Activated T-cell treated with anti-CD3 and anti-CD28 coated beads, Interleukin-2, amount 50 U/mL, for 4 hours (primary cell): Measurements from ENCODE around the gene TCP11. TPM values are rescaled to one million over a fixed set of nuclear protein-coding genes. Genes with fewer than 3 reads are reported as not detected.
"Not testable (repeated sequence)": the region's sequence is repeated elsewhere in the genome, so short reads cannot be mapped to it uniquely, and the experiment has no call there.

Experiments used
- ATAC-seq, 2 donors: fragments of 200-7000 bp; cut with Tn5 transposase; one replicate each; pipeline ENCODE4 v1.10.0; 2021
- DNase-seq: peaks from one replicate; pipeline ENCODE4 v3.0.0-alpha.2; 2020
- H3K27me3 Mint-ChIP-seq: one replicate; pipeline ENCODE4 v1.8.0; 2021; ENCODE audit warnings: low read depth, mixed read lengths
- H3K36me3 Mint-ChIP-seq: one replicate; pipeline ENCODE4 v1.8.0; 2022; ENCODE audit warnings: mixed read lengths; ENCODE audit not compliant: insufficient read depth
- H3K4me1 Mint-ChIP-seq: one replicate; pipeline ENCODE4 v1.8.0; 2021; ENCODE audit warnings: low read depth, mixed read lengths
- H3K4me3 Mint-ChIP-seq: one replicate; pipeline ENCODE4 v1.8.0; 2021; ENCODE audit warnings: mild to moderate bottlenecking, moderate library complexity, mixed read lengths
- H3K9me3 Mint-ChIP-seq: one replicate; pipeline ENCODE4 v1.8.0; 2021; ENCODE audit warnings: mixed read lengths
- total RNA-seq, 3 donors: library from RNA; stranded (reverse); gene quantifications; one replicate each; pipeline ENCODE4 v1.2.1, GENCODE V29; 2021

Gene TCP11
- total RNA-seq, 3 donors from 2014 or later: not detected

- ATAC-seq (no peak), DNase-seq (no peak)
- no peaks in the 10 kb centered on the region for H3K36me3 Mint-ChIP-seq
- peaks cover 8% of the 10 kb centered on the region for H3K4me1 Mint-ChIP-seq
- H3K9me3 Mint-ChIP-seq: no peaks in the 10 kb centered on the region
- peaks cover 5% of the 10 kb centered on the region for H3K27me3 Mint-ChIP-seq
- no peak overlapping the region for H3K4me3 Mint-ChIP-seq
Observed at GRCh38 chr6:35147026-35147425, 5.9 kb upstream of the TCP11 start.

- H3K4me3 Mint-ChIP-seq: no peak overlapping the region
- DNase-seq (no peak), ATAC-seq (no peak)
Observed at GRCh38 chr6:35146453-35146852, 5.3 kb upstream of the TCP11 start.

GRCh38 chr6:35145757-35146156 lies 4.6 kb upstream of the TCP11 start:
- H3K36me3 Mint-ChIP-seq: no peaks in the 10 kb centered on the region
- no peaks in the 10 kb centered on the region for H3K9me3 Mint-ChIP-seq
- DNase-seq: no peak
- H3K4me1 Mint-ChIP-seq: peaks cover 13% of the 10 kb centered on the region
- ATAC-seq: no peak
- no peak overlapping the region for H3K4me3 Mint-ChIP-seq
- H3K27me3 Mint-ChIP-seq: peaks cover 9% of the 10 kb centered on the region

More at GRCh38 chr6:35146453-35146852, 5.3 kb upstream of the TCP11 start:
- Mint-ChIP-seq H3K36me3 (no peaks in the 10 kb centered on the region), H3K4me1 (peaks cover 11% of the 10 kb centered on the region), H3K9me3 (no peaks in the 10 kb centered on the region), H3K27me3 (peaks cover 8% of the 10 kb centered on the region)

GRCh38 chr6:35142588-35143569 lies 1.7 kb upstream of the TCP11 start:
- no peak overlapping the region for H3K4me3 Mint-ChIP-seq
- H3K9me3 Mint-ChIP-seq: no peaks in the 10 kb centered on the region

GRCh38 chr6:35140639-35141006 lies 516 bp downstream of the TCP11 start:
- Mint-ChIP-seq H3K27me3 (peaks cover 20% of the 10 kb centered on the region), H3K9me3 (no peaks in the 10 kb centered on the region), H3K36me3 (no peaks in the 10 kb centered on the region), H3K4me3 (peak overlapping the region; percentile 51), H3K4me1 (peaks cover 14% of the 10 kb centered on the region)
- peak in 1 of 2 donors; percentile 14 for ATAC-seq
- no peak for DNase-seq

More at GRCh38 chr6:35142588-35143569, 1.7 kb upstream of the TCP11 start:
- Mint-ChIP-seq H3K36me3 (no peaks in the 10 kb centered on the region), H3K27me3 (peaks cover 20% of the 10 kb centered on the region), H3K4me1 (peaks cover 14% of the 10 kb centered on the region)
- ATAC-seq (no peak), DNase-seq (no peak)

- DNase-seq (peak; percentile 27), ATAC-seq (peak in 1 of 2 donors; percentile 61)
- no peaks in the 10 kb centered on the region for H3K9me3 Mint-ChIP-seq
- peak overlapping the region; percentile 51 for H3K4me3 Mint-ChIP-seq
- H3K27me3 Mint-ChIP-seq: peaks cover 20% of the 10 kb centered on the region
- no peaks in the 10 kb centered on the region for H3K36me3 Mint-ChIP-seq
- peaks cover 14% of the 10 kb centered on the region for H3K4me1 Mint-ChIP-seq
Observed at GRCh38 chr6:35139924-35140638, 1.1 kb downstream of the TCP11 start.

GRCh38 chr6:35139470-35139869 lies 1.7 kb downstream of the TCP11 start:
- H3K4me3 Mint-ChIP-seq: no peak overlapping the region
- no peak for DNase-seq
- no peaks in the 10 kb centered on the region for H3K36me3 Mint-ChIP-seq
- no peaks in the 10 kb centered on the region for H3K9me3 Mint-ChIP-seq
- no peak for ATAC-seq
- H3K4me1 Mint-ChIP-seq: peaks cover 14% of the 10 kb centered on the region
- peaks cover 20% of the 10 kb centered on the region for H3K27me3 Mint-ChIP-seq

GRCh38 chr6:35138191-35138590 lies 2.9 kb downstream of the TCP11 start:
- H3K4me3 Mint-ChIP-seq, H3K36me3 Mint-ChIP-seq, ATAC-seq, DNase-seq, H3K9me3 Mint-ChIP-seq: not testable (repeated sequence)
- Mint-ChIP-seq H3K4me1 (peaks cover 14% of the 10 kb centered on the region), H3K27me3 (peaks cover 20% of the 10 kb centered on the region)

GRCh38 chr6:35136185-35136584 lies 5.0 kb downstream of the TCP11 start:
- ATAC-seq (no peak), DNase-seq (no peak)
- Mint-ChIP-seq H3K27me3 (peaks cover 12% of the 10 kb centered on the region), H3K36me3 (no peaks in the 10 kb centered on the region), H3K9me3 (no peaks in the 10 kb centered on the region), H3K4me3 (no peak overlapping the region), H3K4me1 (peaks cover 11% of the 10 kb centered on the region)

- no peak overlapping the region for H3K4me3 Mint-ChIP-seq
- H3K36me3 Mint-ChIP-seq: no peaks in the 10 kb centered on the region
- H3K27me3 Mint-ChIP-seq: peaks cover 9% of the 10 kb centered on the region
- ATAC-seq (no peak), DNase-seq (no peak)
- no peaks in the 10 kb centered on the region for H3K9me3 Mint-ChIP-seq
- no peaks in the 10 kb centered on the region for H3K4me1 Mint-ChIP-seq
Observed at GRCh38 chr6:35128496-35128895, 12.6 kb downstream of the TCP11 start.

GRCh38 chr6:35128042-35128441 lies 13.1 kb downstream of the TCP11 start:
- peaks cover 9% of the 10 kb centered on the region for H3K27me3 Mint-ChIP-seq
- no peak for ATAC-seq
- no peak overlapping the region for H3K4me3 Mint-ChIP-seq
- no peaks in the 10 kb centered on the region for H3K4me1 Mint-ChIP-seq
- H3K36me3 Mint-ChIP-seq: no peaks in the 10 kb centered on the region
- no peak for DNase-seq
- H3K9me3 Mint-ChIP-seq: peaks cover 1% of the 10 kb centered on the region

GRCh38 chr6:35124356-35124755 lies 16.8 kb downstream of the TCP11 start:
- Mint-ChIP-seq H3K27me3 (peaks cover 9% of the 10 kb centered on the region), H3K9me3 (peaks cover 5% of the 10 kb centered on the region), H3K4me1 (no peaks in the 10 kb centered on the region), H3K4me3 (no peak overlapping the region), H3K36me3 (no peaks in the 10 kb centered on the region)
- DNase-seq: no peak
- no peak for ATAC-seq

- Mint-ChIP-seq H3K4me3 (no peak overlapping the region), H3K36me3 (no peaks in the 10 kb centered on the region)
- no peak for DNase-seq
Observed at GRCh38 chr6:35120746-35121145, 20.4 kb downstream of the TCP11 start.

GRCh38 chr6:35108309-35108885 lies 32.7 kb downstream of the TCP11 start:
- H3K4me1 Mint-ChIP-seq: no peaks in the 10 kb centered on the region

More at GRCh38 chr6:35120746-35121145, 20.4 kb downstream of the TCP11 start:
- ATAC-seq: no peak
- H3K4me1 Mint-ChIP-seq: no peaks in the 10 kb centered on the region
- peaks cover 6% of the 10 kb centered on the region for H3K27me3 Mint-ChIP-seq
- H3K9me3 Mint-ChIP-seq: peaks cover 5% of the 10 kb centered on the region

More at GRCh38 chr6:35108309-35108885, 32.7 kb downstream of the TCP11 start:
- no peak overlapping the region for H3K4me3 Mint-ChIP-seq
- H3K27me3 Mint-ChIP-seq: peaks cover 9% of the 10 kb centered on the region
- no peak for DNase-seq
- no peaks in the 10 kb centered on the region for H3K36me3 Mint-ChIP-seq
- peaks cover 15% of the 10 kb centered on the region for H3K9me3 Mint-ChIP-seq
- no peak for ATAC-seq
